Left forelimb (tissue), 1 donor: ENCODE results near the gene STXBP2.
"Not testable (repeated sequence)": the region's sequence is repeated elsewhere in the genome, so short reads cannot be mapped to it uniquely, and the experiment has no call there.

Experiments
- DNase-seq: peaks from one replicate; pipeline ENCODE4 v3.0.0-alpha.2; 2018; ENCODE audit warnings: low spot score

STXBP2 gene

GRCh38 chr19:7632340-7633203 is 4.3 kb upstream of the STXBP2 start:
- no peak for DNase-seq

- no peak for DNase-seq
These were observed 3.2 kb upstream of the STXBP2 start, which contains the start of gene PCP2 for GRCh38 chr19:7633698-7634097. Gene PCP2 (minus strand): TSS chr19:7633719. CDS start chr19:7633457, 262 bp downstream.

GRCh38 chr19:7635670-7636069 is 1.2 kb upstream of the STXBP2 start:
- no peak for DNase-seq

GRCh38 chr19:7636317-7636690 is 606 bp upstream of the STXBP2 start:
- no peak for DNase-seq

- DNase-seq, result no peak
These were observed 705 bp downstream of the STXBP2 start for GRCh38 chr19:7637374-7638256.

- no peak for DNase-seq
These were observed 2.0 kb downstream of the STXBP2 start for GRCh38 chr19:7638802-7639465.

GRCh38 chr19:7639863-7640348 is 3.0 kb downstream of the STXBP2 start:
- DNase-seq, result no peak

GRCh38 chr19:7640803-7641202 is 3.9 kb downstream of the STXBP2 start:
- no peak for DNase-seq

GRCh38 chr19:7641290-7642276 is 4.7 kb downstream of the STXBP2 start:
- DNase-seq, result no peak

- no peak for DNase-seq
These were observed 5.6 kb downstream of the STXBP2 start for GRCh38 chr19:7642295-7643030.

GRCh38 chr19:7643031-7643415 is 6.1 kb downstream of the STXBP2 start:
- DNase-seq, result no peak

- not testable (repeated sequence) for DNase-seq
These were observed 7.0 kb downstream of the STXBP2 start for GRCh38 chr19:7643629-7644549.

- no peak for DNase-seq
These were observed 7.6 kb downstream of the STXBP2 start for GRCh38 chr19:7644550-7644877.

GRCh38 chr19:7645163-7645562 is 8.3 kb downstream of the STXBP2 start:
- DNase-seq, result no peak

- DNase-seq, result no peak
These were observed 8.9 kb downstream of the STXBP2 start for GRCh38 chr19:7645656-7646425.

- no peak for DNase-seq
These were observed 9.5 kb downstream of the STXBP2 start for GRCh38 chr19:7646426-7646700.

GRCh38 chr19:7647156-7647555 is 10.2 kb downstream of the STXBP2 start:
- DNase-seq, result no peak

- no peak for DNase-seq
These were observed 11.5 kb downstream of the STXBP2 start for GRCh38 chr19:7648265-7649014.
